MCF 10A (cell line): Measurements from ENCODE around the gene TNFAIP8. TPM values are rescaled to one million over a fixed set of nuclear protein-coding genes. Genes with fewer than 3 reads are reported as not detected.

ENCODE experiments used
- BruUV-seq: library from RNA; stranded (reverse); fragments of 400-500 nt; replicated peaks from 2 replicates; lab custom pipeline; 2021; lab: Mats Ljungman, UMichigan
- CTCF ChIA-PET: fragments of 300-600 bp; sonication (Branson Sonifier 250); formaldehyde crosslinking; extraction: SDS; loops from one replicate; lab custom pipeline; 2021; ENCODE audit warnings: antibody characterized with exemption, inconsistent platforms; lab: Yijun Ruan, JAX
- POLR2A ChIA-PET: fragments of 300-600, 350-650 bp; sonication (Branson Sonifier 250); formaldehyde crosslinking; extraction: SDS; loops from one replicate; lab custom pipeline; 2020; ENCODE audit warnings: antibody characterized with exemption, inconsistent platforms; lab: Yijun Ruan, JAX
- DNase-seq: peaks from one replicate; pipeline ENCODE4 v3.0.0-alpha.2; 2018; ENCODE audit not compliant: unreplicated experiment
- H3K27ac Mint-ChIP-seq: one replicate; pipeline ENCODE4 v1.8.0; 2022; ENCODE audit warnings: mild to moderate bottlenecking, low read depth, mixed read lengths; ENCODE audit not compliant: unreplicated experiment
- H3K27me3 Mint-ChIP-seq: one replicate; pipeline ENCODE4 v1.8.0; 2022; ENCODE audit warnings: mixed read lengths; ENCODE audit not compliant: insufficient read depth, unreplicated experiment
- H3K36me3 Mint-ChIP-seq: one replicate; pipeline ENCODE4 v1.8.0; 2022; ENCODE audit warnings: mild to moderate bottlenecking, moderate library complexity, mixed read lengths; ENCODE audit not compliant: insufficient read depth, unreplicated experiment
- H3K4me1 Mint-ChIP-seq: one replicate; pipeline ENCODE4 v1.8.0; 2022; ENCODE audit warnings: mixed read lengths; ENCODE audit not compliant: insufficient read depth, unreplicated experiment
- H3K4me3 Mint-ChIP-seq: one replicate; pipeline ENCODE4 v1.8.0; 2022; ENCODE audit warnings: mild to moderate bottlenecking, moderate library complexity, mixed read lengths; ENCODE audit not compliant: unreplicated experiment
- H3K9me3 Mint-ChIP-seq: one replicate; pipeline ENCODE4 v1.8.0; 2022; ENCODE audit warnings: mixed read lengths; ENCODE audit not compliant: unreplicated experiment
- intact Hi-C: fragments of 100-400 bp; cut with micrococcal nuclease; formaldehyde crosslinking; loops from 2 replicates; pipeline ENCODE4 v1.14.1; 2022
- total RNA-seq: library from RNA; stranded (reverse); gene quantifications from 2 replicates; pipeline ENCODE4 v1.2.3, GENCODE V29; 2022
- TF ChIP-seq, protein P1 (sequence below): fragments of 200-600 bp; IDR thresholded peaks from one replicate; pipeline ENCODE4 v1.8.0; 2022; ENCODE audit warnings: antibody characterized with exemption, mild to moderate bottlenecking; ENCODE audit not compliant: unreplicated experiment

Gene TNFAIP8
- total RNA-seq, 1 experiment from 2014 or later, result 16.2 TPM

DNA sequence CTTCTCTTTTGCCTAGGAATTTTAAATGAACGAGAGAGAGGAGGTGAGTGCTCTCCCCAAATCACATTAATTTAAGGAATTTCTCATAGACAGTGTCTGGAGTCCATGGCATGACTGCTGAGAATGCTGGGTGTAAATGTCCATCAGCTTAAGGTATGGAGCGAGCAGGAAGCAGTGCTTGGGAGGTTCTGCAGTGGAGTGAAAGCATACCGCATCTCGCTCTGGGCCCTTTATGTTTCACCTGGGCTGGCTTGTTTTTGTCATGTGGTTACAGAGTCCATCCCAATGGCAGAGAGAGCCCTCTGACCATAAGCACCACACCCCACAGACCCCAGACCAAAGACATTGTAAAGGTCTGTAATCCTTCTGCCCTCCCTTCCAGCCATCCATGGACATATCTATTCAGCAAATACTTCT is 20.6 kb upstream of the TNFAIP8 start:
- Mint-ChIP-seq H3K27me3 (no peaks in the 10 kb centered on the region), H3K36me3 (peaks cover 9% of the 10 kb centered on the region), H3K9me3 (no peaks in the 10 kb centered on the region), H3K27ac (peak overlapping the region; percentile 76), H3K4me1 (peaks cover 45% of the 10 kb centered on the region), H3K4me3 (peak overlapping the region; percentile 72)
- POLR2A ChIA-PET, result interaction anchor here (0.8 to 22.9 kb wide), 23 partner anchors 9 to 351 kb away, joined by 3 to 385 read pairs (median 11); partner anchors contain the start of genes DMXL1, DTWD2 and TNFAIP8
- intact Hi-C loops, result loop anchor here (1.0 to 10.0 kb wide), 6 partner anchors 67 to 347 kb away; partner anchors contain the start of gene DTWD2
- CTCF ChIA-PET, result interaction anchor here (0.7 to 13.7 kb wide), 48 partner anchors 9 to 401 kb away, joined by 3 to 253 read pairs (median 5); partner anchors contain the start of genes DTWD2 and TNFAIP8
- no peak for DNase-seq
- BruUV-seq, result no TSS peak
- TF ChIP-seq, protein P1, sequence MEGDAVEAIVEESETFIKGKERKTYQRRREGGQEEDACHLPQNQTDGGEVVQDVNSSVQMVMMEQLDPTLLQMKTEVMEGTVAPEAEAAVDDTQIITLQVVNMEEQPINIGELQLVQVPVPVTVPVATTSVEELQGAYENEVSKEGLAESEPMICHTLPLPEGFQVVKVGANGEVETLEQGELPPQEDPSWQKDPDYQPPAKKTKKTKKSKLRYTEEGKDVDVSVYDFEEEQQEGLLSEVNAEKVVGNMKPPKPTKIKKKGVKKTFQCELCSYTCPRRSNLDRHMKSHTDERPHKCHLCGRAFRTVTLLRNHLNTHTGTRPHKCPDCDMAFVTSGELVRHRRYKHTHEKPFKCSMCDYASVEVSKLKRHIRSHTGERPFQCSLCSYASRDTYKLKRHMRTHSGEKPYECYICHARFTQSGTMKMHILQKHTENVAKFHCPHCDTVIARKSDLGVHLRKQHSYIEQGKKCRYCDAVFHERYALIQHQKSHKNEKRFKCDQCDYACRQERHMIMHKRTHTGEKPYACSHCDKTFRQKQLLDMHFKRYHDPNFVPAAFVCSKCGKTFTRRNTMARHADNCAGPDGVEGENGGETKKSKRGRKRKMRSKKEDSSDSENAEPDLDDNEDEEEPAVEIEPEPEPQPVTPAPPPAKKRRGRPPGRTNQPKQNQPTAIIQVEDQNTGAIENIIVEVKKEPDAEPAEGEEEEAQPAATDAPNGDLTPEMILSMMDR, result no peak

DNA sequence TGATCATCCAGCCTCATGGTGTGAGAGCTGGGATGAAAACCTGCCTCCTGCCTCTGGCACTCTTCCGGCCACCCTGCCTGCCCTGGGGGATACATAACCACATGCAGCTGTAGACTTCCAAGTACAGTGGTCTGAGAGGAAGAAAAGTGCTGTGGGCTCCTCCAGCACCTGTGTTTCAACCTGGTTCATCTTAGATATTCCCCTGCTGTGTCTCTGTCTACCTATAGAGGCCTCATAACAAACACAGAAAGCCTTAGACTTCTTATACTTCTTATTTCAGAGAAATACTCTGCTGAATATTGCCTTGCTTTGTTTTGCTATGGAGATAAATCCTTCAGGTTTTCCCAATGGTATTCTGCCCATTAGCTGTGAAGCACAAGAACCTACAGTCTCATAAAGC is 19.6 kb upstream of the TNFAIP8 start:
- POLR2A ChIA-PET, result interaction anchor here (0.8 to 22.9 kb wide), 9 partner anchors 14 to 348 kb away, joined by 3 to 385 read pairs (median 39); partner anchors contain the start of genes DMXL1, DTWD2 and TNFAIP8
- intact Hi-C loops, result loop anchor here (10.0 kb wide), 1 partner anchor 151 kb away; no protein-coding TSS in a partner anchor
- Mint-ChIP-seq H3K36me3 (peaks cover 9% of the 10 kb centered on the region), H3K4me1 (peaks cover 40% of the 10 kb centered on the region), H3K27ac (peak overlapping the region; percentile 66), H3K9me3 (no peaks in the 10 kb centered on the region), H3K27me3 (no peaks in the 10 kb centered on the region), H3K4me3 (no peak overlapping the region)
- BruUV-seq, result no TSS peak
- CTCF ChIA-PET, result interaction anchor here (0.6 to 13.7 kb wide), 18 partner anchors 8 to 348 kb away, joined by 3 to 253 read pairs (median 6); partner anchors contain the start of genes DTWD2 and TNFAIP8
- TF ChIP-seq, protein P1, result no peak
- DNase-seq, result no peak

DNA sequence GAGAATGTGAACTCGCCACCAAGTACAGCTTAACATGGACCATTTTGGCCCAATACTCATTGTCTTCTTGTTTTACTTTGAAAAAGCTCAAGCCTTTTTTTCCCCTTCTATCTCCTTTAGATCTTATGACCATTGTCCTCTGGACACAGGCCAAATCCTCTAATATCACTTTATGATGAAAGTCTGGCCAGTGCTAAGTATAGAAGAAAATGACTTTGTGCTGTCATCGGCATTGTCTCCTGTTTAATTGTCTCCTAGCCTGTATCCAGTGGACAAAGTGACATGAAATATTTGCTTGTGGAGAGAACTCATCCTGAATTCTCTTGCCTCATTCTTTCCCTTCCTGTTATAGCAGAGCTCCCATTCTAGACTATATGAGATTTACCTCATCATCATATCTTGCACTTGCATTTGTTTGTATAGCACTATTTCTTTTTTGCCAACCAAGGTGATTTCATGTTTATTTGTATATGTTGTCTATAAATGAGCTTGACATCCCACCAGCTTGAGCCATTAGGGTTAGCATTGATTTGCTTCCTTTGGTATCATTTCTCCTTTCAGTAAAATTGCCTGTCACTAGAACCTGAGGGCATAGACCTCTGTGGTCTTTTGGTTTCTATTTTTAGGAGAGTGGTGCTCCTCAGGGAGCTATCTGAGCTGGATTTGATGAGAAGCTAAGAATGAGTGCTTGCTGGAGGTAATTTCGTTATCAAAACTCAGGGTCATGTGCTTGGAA is 18.8 kb upstream of the TNFAIP8 start:
- H3K4me1 Mint-ChIP-seq, result peaks cover 40% of the 10 kb centered on the region
- no peak for DNase-seq
- no TSS peak for BruUV-seq
- H3K36me3 Mint-ChIP-seq, result peaks cover 9% of the 10 kb centered on the region
- POLR2A ChIA-PET, result interaction anchor here (0.8 to 22.9 kb wide), 8 partner anchors 14 to 348 kb away, joined by 3 to 385 read pairs (median 39); partner anchors contain the start of genes DMXL1, DTWD2 and TNFAIP8
- CTCF ChIA-PET, result interaction anchor here (0.6 to 13.7 kb wide), 21 partner anchors 9 to 648 kb away, joined by 3 to 253 read pairs (median 6); partner anchors contain the start of genes DTWD2 and TNFAIP8
- intact Hi-C loops, result loop anchor here (10.0 kb wide), 1 partner anchor 152 kb away; no protein-coding TSS in a partner anchor
- TF ChIP-seq, protein P1, result no peak
- no peaks in the 10 kb centered on the region for H3K9me3 Mint-ChIP-seq
- no peaks in the 10 kb centered on the region for H3K27me3 Mint-ChIP-seq
- peak overlapping the region; percentile 66 for H3K27ac Mint-ChIP-seq
- H3K4me3 Mint-ChIP-seq, result no peak overlapping the region
